Kasumi-1 (cell line): ENCODE measurements around the gene TTBK1.

Experiments
- DNase-seq, 2 experiments: peaks; one replicate each; lab custom pipeline; 2025; lab: John Stamatoyannopoulos, UW

Gene TTBK1

GRCh38 chr6:43242908-43243663, at the start of gene TTBK1:
Gene TTBK1, plus strand, starts transcription at chr6:43243481. Its CDS starts 3,180 bp downstream, at chr6:43246661.
- no peak for DNase-seq

GRCh38 chr6:43193929-43194328, 49.4 kb upstream of the TTBK1 start:
- no peak for DNase-seq

GRCh38 chr6:43196337-43196736, 46.9 kb upstream of the TTBK1 start:
- DNase-seq, result no peak

GRCh38 chr6:43199912-43200311, 43.4 kb upstream of the TTBK1 start:
- no peak for DNase-seq

GRCh38 chr6:43200541-43200940, 42.7 kb upstream of the TTBK1 start:
- DNase-seq, result no peak

GRCh38 chr6:43202451-43202850, 40.8 kb upstream of the TTBK1 start:
- no peak for DNase-seq

GRCh38 chr6:43203029-43203717, 40.1 kb upstream of the TTBK1 start:
- DNase-seq, result no peak

- DNase-seq, result no peak
These were observed 39.6 kb upstream of the TTBK1 start for GRCh38 chr6:43203718-43204095.

- DNase-seq, result no peak
These were observed 38.8 kb upstream of the TTBK1 start for GRCh38 chr6:43204271-43205105.

- no peak for DNase-seq
These were observed 37.4 kb upstream of the TTBK1 start for GRCh38 chr6:43205849-43206248.

GRCh38 chr6:43207286-43207685, 36.0 kb upstream of the TTBK1 start:
- no peak for DNase-seq

- DNase-seq, result no peak
These were observed 31.3 kb upstream of the TTBK1 start for GRCh38 chr6:43211955-43212354.

GRCh38 chr6:43213431-43213830, 29.9 kb upstream of the TTBK1 start:
- DNase-seq, result no peak

GRCh38 chr6:43215066-43215465, 28.2 kb upstream of the TTBK1 start:
- DNase-seq, result no peak

GRCh38 chr6:43216200-43216599, 27.1 kb upstream of the TTBK1 start:
- no peak for DNase-seq

- no peak for DNase-seq
These were observed 25.9 kb upstream of the TTBK1 start for GRCh38 chr6:43217351-43217750.

- DNase-seq, result no peak
These were observed 24.2 kb upstream of the TTBK1 start for GRCh38 chr6:43219119-43219518.

GRCh38 chr6:43219814-43220213, 23.5 kb upstream of the TTBK1 start:
- DNase-seq, result no peak

GRCh38 chr6:43220439-43220951, 22.8 kb upstream of the TTBK1 start:
- DNase-seq, result no peak

GRCh38 chr6:43221046-43221972, 22.0 kb upstream of the TTBK1 start:
- DNase-seq, result no peak

GRCh38 chr6:43222418-43223059, 20.7 kb upstream of the TTBK1 start:
- no peak for DNase-seq
